ENCODE data around the gene STAG1.
"Not testable (repeated sequence)": the region's sequence is repeated elsewhere in the genome, so short reads cannot be mapped to it uniquely, and the experiment has no call there.

STAG1 gene

DNA sequence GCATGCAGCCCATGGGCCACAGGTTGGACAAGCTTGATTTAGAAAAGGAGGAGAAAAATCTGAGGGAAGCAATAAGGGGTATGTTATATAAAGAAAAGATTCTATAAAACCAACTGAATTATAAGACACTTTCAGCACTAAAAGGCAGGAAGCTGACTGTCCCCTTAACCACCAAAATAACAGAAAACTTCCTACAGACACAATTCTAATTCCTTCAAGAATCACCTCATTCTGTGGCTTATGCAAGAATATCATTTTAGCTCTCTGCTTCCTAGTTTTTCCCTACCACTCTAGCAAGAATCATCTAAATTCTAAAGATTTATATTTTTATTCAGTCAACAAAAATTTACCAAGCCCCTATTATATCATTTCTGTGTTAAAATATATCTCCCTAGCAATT is 6.3 kb downstream of the STAG1 start:
- DNase-seq (ENCODE audit: low read depth): no peak

DNA sequence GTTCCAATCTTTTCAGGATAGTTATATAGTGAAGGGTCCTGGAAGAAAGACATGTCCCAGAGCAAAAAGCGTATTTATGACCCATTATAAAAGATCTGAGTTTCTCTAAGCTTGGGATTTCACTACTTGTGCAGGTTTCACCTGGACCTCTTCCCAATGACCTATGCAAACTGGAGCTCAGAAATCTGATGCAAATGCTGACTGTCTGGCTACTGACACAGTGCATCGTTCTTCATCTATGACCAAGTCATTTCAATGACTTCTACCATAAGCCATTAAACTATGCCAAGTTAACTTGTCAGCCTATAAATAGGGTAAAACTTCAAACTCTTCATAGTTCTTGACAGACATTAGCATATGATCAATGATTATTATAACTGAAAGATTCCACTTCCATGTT is 11.1 kb downstream of the STAG1 start:
- DNase-seq (ENCODE audit: low read depth): no peak

DNA sequence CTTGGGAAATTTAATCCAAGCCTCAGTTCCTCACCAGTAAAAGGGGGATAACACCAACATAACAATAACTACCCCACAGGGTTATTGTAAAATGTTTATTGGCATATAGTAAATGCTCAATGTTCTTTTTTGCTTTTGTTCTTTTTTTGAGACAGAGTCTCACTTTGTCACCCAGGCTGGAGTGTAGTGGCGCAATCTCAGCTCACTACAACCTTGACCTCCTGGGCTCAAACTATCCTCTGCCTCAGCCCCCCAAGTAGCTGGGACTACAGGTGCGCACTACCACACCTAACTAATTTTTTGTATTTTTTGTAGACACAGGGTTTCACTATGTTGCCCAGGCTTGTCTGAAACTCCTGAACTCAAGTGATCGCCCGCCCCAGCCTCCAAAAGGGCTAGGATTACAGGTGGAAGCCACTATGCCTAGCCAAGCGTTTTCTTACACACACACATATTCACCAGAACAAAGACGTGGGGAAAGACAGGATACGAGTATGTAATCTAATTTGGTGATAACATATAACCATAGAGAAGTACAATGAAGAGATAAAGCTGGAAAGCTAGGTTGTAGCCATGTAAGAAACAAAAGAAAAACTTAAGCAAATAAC is 11.7 kb downstream of the STAG1 start:
- DNase-seq (ENCODE audit: low read depth): no peak

DNA sequence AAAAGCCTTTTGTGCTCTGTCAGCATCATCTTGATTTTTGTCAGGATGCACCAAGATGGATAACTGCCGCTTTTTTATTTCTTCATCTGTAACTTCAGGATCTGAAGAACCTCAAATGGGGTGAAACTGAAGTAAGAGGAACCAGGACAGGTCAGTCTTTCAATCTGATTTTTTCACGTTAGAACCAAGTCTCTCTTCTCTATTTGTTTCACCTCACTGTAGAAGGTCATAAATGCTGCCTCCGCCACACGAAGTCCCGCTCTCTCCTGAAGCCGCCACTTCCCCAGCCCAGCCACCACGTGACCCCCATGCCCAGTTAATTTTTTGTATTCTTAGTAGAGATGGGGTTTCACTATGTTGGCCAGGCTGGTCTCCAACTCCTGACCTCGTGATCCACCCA is 15.2 kb downstream of the STAG1 start:
- DNase-seq (ENCODE audit: low read depth): not testable (repeated sequence)

DNA sequence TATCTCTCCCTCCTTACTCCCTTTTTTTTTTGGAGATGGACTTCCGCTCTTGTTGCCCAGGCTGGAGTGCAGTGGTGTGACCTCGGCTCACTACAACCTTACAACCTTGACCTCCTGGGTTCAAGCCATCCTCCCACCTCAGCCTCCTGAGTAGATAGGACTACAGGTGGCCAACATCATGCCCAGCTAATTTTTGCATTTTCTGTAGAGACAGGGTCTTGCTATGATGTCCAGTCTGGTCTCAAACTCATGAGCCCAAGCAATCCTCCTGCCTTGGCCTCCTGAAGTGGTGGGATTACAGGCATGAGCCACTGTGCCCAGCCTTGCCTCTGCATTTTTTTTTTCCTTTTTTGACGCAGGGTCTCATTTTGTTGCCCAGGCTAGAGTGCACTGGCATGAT is 17.1 kb downstream of the STAG1 start:
- DNase-seq (ENCODE audit: low read depth): no peak

DNA sequence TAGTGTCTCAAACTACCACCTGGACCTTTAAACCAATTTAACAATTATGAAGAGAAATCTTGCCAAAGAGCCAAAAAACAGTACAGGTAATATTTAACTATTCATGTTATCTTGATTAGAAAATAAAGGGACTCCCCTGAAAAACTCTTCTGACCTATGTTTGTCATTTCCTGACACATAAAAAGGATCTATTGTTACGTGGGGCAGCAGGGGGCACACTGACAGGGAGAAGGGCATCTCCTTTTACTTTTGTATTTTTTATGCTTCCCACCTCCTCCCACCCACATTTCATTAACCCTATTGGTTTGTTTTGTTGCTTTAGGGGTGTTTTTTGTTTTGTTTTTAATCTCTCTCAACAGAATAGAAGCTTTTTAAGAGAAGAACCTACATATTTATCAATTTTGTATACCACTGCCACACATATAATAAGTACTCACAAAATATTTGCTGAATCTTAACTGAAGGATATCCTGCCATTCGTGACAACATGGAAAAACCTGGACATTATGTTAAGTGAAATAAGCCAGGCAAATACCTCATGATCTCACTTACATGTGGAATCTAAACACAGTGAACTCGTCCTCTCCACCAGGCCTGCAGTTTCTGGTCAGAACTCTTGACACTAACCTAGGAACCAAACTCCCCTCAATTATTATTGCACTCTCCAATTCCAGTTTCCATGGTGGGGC is 17.7 kb downstream of the STAG1 start:
- peak; percentile 29 for DNase-seq (ENCODE audit: low read depth)

DNA sequence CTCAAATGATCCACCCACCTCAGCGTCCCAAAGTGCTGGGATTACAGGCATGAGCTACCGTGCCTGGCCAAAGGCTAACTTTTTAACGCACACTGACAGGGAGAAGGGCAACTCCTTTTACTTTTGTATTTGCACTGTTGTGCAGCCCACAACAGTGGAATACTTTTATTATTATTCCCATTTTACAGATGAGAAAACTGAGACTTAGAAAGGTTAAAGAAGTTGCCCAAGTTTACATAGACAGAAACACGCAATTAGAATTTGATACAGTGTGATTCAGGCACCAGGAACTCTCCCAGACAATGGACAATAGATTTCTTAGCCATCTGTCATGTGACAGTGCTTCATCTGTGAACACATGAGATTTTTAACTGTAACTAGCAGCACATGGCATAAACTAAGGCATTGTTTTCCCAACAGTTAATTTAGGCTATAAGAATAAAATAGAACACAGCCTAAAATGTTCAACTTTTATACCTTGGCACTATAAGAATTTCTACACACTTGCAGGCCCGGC is 18.8 kb downstream of the STAG1 start:
- peak; percentile 47 for DNase-seq (ENCODE audit: low read depth)

DNA sequence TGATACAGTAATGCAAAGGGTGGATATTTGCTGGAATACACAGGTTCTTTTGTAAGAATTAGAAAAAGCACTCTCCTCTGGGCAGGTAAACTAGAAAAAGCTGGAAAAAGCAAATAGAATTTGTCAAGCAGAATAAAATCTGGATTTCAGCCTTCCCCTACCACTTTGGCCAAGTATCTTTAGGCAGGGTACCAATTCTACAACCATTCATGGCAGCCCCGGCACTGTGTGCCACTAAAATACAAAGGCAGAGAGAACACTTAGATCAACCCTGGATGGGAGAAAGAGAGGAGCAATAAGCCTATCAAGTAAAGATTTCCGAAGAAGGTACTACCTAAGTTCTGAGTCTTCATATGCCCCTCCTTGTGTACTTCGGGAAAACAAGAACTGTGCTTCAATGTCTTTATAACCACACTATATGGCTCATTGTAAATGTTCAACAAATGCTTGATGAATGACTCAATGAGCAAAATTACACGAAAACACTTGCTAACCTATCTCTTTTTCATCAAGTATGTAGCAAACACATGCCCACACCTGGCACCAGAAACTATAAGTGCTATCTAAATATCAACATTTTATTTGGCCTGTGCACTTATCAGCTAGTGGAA is 20.8 kb downstream of the STAG1 start:
- peak; percentile 55 for DNase-seq (ENCODE audit: low read depth)

DNA sequence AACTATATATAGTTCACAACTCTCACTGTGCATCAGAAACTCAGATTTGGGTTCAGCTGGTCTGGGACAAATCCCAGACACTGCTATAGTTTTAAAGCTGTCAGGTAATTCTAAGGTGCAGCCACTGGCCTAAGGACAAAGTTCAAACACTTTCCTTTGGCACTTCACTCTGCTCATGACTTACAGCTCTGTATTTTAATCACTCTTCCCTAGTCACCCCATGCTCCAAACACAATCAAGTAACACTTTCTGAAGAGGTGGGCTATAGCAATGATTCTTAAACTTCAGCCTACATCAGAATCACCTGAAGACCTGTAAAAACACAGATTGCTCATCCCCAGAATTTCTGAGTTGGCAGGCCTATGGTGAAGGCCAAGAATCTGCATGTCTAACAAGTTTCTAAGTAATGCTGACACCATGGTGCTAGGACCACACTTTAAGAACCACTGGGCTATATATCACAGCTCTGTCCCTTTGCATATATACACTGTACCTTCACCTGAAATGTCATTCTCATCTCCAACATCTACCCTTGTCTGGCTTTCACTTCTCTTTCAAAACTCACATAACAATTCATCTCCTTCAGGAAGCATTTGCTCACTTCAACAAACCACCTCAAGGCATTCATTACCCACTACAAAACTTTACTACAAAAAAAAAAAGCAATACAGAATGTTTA is 21.4 kb downstream of the STAG1 start:
- DNase-seq (ENCODE audit: low read depth): no peak

DNA sequence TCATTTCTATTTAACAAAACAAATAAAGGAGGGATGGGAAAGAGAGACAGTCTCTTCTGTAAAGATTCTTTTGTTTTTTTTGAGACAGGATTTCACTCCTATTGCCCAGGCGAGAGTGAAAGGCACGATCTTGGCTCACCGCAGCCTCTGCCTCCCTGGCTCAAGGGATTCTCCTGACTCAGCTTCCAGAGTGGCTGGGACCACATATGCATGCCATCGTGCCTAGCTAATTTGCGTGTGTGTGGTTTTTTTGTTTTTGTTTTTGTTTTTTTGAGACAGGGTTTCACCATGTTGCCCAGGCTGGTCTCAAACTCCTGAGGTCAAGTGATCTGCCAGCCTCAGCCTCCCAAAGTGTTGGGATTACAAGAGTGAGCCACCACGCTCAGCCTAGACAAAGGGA is 23.3 kb downstream of the STAG1 start:
- peak; percentile 84 for DNase-seq (ENCODE audit: low read depth)

DNA sequence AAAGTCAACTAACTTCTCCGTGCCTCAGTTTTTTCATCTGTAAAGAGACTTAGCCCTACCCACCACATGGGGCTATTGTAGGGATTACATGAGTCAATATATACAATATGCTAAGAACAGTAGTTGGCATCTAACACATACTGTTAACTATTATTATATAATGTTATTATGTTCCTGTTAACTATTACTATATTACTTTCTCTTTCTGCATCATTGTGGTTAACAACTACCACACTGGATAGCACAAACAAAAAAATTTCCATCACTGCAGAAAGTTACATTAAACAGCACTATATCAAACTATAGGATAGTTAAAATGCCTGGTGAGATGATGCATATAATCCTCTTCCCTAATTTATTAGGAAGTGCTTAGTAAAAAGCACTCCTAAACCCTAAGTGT is 23.7 kb downstream of the STAG1 start:
- no peak for DNase-seq (ENCODE audit: low read depth)

DNA sequence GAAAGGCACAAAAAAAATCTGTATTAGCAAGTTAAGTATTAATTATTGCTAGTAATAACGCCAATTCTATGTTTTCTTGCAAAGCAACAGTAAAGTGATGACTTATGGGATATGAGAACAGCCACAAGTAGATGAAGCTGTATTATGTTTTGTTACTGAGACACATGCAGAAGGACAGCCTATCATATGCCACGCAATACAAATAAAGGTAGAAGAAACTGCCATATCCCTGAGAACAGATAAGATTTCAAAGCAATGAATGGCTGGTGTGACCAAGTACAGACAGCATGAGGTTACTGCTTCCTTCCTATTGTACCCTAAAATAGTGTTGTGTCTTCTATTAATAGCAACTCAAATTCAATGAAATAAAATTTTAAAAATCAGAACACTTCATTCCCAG is 26.7 kb downstream of the STAG1 start:
- no peak for DNase-seq (ENCODE audit: low read depth)

DNA sequence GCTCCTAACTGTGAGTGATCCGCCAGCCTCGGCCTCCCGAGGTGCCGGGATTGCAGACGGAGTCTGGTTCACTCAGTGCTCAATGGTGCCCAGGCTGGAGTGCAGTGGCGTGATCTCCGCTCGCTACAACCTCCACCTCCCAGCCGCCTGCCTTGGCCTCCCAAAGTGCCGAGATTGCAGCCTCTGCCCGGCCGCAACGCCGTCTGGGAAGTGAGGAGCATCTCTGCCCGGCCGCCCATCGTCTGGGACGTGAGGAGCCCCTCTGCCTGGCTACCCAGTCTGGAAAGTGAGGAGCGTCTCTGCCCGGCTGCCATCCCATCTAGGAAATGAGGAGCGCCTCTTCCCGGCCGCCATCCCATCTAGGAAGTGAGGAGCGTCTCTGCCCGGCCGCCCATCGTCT is 29.3 kb downstream of the STAG1 start:
- not testable (repeated sequence) for DNase-seq (ENCODE audit: low read depth)

DNA sequence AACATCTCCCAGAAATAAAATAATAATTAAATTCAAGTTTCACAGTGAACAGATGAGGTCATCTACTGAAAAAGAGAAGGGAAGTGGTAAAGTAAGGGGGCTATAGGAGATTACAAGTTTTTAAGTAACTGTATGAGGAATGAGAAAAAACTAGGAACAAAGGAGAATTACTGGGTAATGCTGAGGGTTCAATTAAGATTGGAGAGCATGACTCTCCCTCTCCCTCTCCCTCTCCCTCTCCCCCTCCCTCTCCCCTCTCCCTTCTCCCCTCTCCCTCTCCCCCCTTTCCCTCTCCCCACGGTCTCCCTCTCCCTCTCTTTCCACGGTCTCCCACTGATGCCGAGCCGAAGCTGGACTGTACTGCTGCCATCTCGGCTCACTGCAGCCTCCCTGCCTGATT is 29.8 kb downstream of the STAG1 start:
- DNase-seq (ENCODE audit: low read depth): not testable (repeated sequence)

DNA sequence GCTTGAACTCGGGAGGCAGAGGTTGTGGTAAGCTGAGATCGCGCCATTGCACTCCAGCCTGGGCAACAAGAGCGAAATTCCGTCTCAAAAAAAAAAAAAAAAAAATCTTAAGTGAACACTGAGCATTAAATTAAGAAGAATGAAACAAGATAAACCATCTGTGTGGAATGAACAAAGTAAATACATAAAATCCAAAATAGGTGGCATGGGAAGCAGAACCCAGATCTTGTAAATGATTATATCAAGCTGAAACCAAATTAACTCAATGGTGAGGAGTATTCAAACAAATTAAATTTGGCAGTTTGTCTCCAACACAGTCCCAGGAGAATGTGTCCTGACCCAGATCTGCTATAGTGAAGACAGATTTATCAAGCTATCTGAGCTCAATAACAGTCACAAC is 32.1 kb downstream of the STAG1 start:
- no peak for DNase-seq (ENCODE audit: low read depth)

DNA sequence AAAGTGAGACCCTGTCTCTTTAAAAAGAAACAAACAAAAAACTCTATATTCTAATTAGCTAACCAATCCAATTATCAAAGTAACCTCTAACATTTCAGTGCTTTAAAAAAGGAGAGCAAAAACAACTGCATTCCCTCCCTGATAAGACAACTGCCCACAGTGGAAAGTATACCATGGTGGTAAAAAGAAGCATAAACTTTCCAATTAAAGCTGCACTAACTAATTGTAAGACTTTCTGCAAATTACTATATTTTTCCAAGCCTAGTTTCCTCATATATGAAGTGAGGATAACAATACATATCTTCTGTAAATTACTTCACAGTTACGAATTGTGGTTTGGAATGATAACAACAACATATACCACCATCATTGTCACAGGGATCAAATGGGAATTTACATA is 35.5 kb downstream of the STAG1 start:
- no peak for DNase-seq (ENCODE audit: low read depth)

DNA sequence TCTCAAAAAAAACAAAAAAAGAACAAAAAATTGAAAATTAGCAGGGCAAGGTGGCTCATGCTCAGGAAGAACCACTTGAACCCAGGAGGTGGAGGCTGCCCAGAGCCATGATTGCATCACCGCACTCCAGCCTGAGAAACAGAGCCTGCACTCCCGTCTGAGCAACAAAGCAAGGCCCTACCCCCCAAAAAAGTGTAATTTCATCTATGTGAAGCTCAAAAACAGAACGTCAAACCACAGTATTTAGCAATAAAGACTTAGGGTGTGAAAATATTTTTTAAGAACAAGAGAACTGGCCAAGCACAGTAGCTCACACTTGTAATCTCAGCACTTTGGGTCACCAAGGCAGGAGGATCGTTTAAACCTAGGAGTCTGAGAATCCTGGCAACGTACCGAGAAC is 38.2 kb downstream of the STAG1 start:
- DNase-seq (ENCODE audit: low read depth): no peak

DNA sequence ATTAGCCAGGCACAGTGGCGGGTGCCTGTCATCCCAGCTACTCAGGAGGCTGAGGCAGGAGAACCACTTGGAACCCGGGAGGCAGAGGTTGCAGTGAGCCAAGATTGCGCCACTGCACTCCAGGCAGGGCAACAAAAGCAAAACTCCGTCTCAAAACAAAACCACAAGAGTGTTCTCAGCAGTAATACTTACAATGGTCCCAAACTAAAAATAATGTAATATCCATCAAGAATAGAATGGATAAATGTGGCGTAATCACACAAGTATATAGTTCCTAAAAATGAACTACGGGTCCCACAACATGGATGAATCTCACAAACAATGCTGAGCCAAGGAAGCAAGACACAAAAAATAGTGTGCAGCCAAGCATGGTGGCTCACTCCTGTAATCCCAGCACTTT is 39.2 kb downstream of the STAG1 start:
- no peak for DNase-seq (ENCODE audit: low read depth)

DNA sequence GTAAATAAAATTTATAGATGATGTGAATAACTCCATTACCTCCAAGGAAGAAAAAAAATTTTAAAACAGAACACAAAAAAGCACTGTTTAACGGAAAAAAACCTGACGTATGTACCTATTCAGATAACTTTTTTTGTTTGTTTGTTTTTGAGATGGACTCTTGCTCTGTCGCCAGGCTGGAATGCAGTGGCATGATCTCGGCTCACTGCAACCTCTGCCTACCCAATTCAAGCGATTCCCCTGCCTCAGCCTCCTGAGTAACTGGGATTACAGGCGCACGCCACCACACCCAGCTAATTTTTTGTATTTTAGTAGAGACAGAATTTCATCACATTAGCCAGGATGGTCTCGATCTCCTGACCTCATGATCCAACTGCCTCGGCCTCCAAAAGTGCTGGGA is 40.3 kb downstream of the STAG1 start:
- DNase-seq (ENCODE audit: low read depth): not testable (repeated sequence)

DNA sequence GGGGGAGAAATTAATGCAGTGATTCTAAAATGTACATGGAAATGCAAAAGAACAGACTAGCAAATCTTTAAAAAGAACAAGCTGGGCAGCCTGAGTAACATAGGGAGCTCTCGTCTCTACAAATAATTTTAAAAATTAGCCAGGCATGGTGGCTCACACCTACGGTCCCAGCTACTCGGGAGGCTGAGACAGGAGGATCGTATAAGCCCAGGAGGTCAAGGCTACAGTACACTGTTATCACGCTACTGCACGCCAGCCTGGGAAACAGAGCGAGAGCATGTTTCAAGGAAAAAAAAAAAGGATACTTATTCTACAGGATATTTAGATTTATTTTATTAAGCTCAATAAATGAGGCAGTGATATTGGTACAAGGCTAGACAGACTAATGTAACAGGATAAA is 40.9 kb downstream of the STAG1 start:
- DNase-seq (ENCODE audit: low read depth): no peak

DNA sequence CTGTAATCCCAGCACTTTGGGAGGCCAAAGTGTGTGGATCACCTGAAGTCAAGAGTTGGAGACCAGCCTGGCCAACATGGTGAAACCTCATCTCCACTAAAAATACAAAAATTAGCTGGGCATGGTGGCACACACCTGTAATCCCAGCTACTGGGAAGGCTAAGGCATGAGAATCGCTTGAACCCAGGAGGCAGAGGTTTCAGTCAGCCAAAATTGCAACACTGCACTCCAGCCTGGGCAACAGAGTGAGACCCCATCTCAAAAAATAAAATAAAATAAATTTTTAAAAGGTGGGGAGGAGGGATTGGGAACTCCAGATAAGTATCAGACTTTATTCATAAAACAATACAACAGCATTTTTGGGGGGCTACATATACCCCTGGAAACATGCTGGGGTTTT is 42.4 kb downstream of the STAG1 start:
- DNase-seq (ENCODE audit: low read depth): not testable (repeated sequence)

DNA sequence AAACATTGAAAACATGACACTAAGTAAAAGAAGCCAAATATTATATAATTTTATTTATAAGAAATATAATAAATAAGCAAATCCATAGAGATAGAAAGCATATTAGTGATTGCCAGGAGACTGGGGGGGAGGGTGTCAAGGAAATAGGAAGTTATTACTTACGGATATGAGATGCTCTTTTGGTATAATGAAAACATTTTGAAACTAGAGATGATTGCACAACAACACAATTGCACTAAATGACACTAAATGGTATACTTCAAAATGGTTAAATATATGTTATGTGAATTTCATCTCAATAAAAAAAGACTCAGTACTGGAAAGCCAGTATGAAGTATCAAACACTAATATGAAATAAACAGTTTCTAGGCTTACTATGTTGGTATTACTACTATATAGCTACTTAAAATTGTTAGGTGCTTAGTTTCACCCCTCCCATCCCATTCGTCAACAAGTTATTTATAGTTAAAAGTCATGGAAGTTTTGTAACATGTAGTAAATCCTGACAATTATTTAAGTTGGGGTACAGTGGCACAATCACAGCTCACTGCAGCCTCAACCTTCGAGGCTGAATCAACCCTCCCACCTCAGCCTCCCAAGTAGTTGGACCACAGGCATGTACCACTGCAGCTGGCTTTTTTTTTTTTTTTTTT is 43.7 kb downstream of the STAG1 start:
- DNase-seq (ENCODE audit: low read depth): no peak

All from ELR (cell line).